Suppressor macrophage treated with lipopolysaccharide for 1 hour (primary cell): ENCODE results near the gene MSH5.
"Not testable (repeated sequence)": the region's sequence is repeated elsewhere in the genome, so short reads cannot be mapped to it uniquely, and the experiment has no call there.

Source experiments
- DNase-seq, 3 donors: peaks; one replicate each; pipeline ENCODE4 v3.0.0-alpha.2; 2020 to 2022

The MSH5 gene

GRCh38 chr6:31739639-31740396 is at the start of gene MSH5:
TSS of gene MSH5 (plus strand) at chr6:31740005. CDS start at chr6:31740467, 462 bp downstream.
- peak; percentile 99 for DNase-seq

DNA sequence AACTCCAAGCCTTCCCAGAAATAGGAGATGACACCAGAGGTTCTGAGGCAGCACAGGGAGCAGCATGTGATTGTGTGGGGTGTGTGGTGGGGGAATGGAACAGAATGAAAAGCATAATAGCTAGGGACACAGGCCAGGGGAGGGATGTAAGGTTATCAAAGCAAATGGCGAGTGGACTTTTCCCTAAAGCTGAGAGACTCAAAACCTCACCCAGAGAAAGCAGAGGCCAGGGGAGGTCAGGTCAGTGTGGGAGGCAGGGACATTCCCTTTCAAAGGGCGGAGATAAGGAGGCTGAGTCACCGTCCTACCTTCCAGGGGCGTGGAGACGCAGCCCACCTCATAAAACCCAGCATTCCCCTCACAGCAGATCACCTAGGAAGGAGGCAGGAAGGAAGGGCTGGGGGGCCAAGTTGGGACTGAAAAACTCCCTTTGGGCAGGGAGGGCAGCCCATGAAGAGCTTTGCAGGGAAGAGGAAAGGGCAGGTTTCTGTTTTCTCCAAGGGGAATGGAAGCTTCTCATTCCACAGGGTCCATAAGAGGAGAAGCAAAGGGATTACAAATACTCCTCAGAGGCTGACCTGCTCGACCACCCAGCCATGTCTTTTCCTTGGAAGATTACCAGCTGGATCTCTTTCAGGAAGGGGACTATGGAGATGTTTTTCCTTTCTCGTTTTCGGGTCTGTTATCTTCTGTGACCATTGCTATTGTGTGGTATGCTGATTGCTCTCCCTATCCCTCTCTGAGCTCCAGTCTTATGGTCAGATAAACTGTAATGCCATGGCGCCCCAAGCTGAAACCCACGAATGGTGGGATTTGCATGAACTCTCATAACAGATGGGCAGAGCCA is 49.4 kb upstream of the MSH5 start:
- peak in 2 of 3 donors; percentile 25 to 27 for DNase-seq

DNA sequence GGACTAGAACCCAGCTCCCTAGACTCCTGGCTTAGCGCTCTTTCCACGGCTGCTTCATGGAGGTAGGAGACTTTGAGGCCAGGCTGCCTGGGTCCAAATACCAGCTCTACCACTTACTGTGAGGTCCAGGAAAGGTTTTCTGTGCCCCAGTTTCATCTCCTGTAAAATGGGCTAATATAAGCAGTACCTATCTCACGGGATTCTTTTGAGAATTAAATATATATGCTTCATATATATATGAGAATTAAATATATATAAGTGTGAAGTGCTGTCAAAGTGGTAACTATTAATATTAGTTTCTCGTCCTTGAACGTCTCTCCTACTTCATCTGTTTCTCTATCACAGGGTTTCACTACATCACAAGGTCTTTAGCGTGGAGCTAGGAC is 48.7 kb upstream of the MSH5 start:
- no peak for DNase-seq

DNA sequence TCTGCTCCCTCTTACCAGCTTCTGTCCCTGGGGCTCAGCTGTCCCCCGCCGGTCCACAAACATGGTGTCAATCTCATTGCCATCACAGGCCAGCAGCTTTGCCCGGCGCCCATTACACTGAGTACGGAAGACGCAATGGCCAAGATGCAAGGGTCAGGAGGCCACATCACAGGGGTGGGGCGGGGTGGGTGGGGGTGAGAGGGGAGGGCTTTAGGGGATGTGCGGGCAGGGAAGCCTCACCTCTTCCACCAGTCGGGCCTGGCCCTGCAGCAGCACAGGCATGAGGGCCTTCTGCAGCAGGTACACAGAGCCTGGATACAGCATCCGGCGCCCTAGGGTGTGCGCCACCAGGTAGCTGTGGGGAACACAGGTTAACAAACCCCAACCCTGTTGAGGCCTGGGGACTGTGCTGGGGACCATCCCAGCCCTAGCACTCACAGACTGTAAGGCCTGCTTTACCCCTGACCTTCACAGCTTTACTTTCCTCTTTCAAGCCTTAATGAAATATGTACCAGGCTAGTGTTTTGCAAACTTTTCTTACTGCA is 48.2 kb upstream of the MSH5 start:
- no peak for DNase-seq

DNA sequence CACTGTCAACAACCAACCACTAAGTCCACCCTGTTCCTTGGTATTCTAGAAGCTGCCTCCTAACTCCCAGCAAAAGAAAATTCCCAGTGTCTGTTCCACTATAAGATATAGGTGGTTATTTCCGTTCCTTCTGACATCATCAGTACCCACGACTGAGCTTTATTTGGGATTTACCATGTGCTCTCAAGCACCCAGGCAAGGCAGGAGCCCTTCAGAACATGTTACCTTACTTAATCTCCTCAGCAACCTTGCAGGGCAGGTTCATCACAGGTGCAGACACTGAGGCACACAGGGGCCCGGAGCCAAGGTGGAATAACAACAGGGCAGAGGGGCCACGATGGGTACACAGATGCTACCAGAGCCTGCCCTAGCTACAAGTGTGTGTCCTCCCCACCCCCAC is 47.5 kb upstream of the MSH5 start:
- no peak for DNase-seq

- DNase-seq: no peak
These were observed 46.9 kb upstream of the MSH5 start for GRCh38 chr6:31692886-31693285.

GRCh38 chr6:31693535-31693934 is 46.3 kb upstream of the MSH5 start:
- no peak for DNase-seq

- DNase-seq: peak; percentile 18 to 41 (median 32)
These were observed 42.2 kb upstream of the MSH5 start for GRCh38 chr6:31697555-31697954.

DNA sequence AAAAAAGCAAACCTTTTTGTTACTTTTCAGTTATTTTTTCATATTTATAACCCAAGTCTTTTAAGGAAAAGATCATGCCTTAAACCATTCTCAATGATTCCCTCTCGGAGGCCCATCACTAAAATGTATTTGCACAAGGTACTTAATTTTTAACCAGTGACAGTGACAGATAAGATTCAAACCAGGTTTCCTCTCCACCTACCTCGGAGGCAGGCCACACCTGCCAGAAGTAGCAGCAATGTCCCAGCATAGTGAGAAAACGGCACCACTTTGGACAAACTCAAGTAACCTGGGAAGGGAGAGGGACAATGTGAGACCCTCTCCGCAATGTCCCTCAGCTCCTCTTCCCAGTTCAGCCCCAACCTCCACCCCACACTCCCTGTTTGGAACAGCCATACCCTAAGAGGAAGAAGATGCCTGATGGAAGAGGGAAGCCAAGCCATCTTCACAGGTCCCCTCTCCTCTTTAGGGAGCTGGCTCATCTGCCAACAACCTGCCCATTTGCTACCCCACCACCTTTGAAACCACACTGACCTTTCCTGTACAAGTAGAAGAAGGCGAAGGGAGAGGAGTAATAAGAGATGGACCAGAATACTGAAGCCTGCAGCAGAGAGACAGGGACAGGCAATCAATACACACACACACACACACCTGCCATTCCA is 38.9 kb upstream of the MSH5 start:
- no peak for DNase-seq

DNA sequence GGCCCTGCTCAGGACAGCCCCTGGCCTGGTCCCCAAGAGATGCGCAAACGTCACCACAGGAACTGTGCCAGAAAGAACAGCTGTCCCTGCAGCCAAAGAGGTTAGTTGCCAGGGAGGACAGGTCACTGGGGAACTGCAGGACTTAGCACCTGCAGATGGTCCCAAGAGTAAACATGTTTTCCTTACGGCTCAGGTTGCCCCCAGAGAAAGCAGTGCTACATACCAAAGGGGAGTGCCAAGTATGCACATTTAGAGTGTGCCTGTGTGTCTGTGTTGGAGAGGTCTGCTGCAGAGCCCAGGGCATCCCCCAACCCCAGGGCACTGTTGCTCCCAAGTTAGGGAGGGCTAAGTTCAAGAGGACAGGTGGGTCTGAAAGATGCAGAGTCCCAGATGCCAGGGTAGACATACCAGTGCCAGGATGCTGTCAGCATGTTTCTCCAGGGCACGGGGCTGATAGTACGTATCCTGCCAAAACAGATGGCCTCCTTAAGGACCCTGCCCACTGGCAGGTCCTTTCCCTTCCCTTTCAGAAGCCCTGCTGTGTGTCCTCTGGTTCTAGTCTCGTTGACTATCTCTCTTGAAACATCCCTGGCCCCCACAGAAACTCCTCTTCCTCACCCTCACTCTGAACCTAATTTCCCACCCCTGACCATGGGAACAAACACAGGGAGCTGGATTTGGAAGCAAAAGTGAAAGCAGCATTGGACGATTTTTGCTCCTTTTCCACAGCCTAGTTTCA is 38.0 kb upstream of the MSH5 start:
- DNase-seq: peak; percentile 25 to 46 (median 42)

DNA sequence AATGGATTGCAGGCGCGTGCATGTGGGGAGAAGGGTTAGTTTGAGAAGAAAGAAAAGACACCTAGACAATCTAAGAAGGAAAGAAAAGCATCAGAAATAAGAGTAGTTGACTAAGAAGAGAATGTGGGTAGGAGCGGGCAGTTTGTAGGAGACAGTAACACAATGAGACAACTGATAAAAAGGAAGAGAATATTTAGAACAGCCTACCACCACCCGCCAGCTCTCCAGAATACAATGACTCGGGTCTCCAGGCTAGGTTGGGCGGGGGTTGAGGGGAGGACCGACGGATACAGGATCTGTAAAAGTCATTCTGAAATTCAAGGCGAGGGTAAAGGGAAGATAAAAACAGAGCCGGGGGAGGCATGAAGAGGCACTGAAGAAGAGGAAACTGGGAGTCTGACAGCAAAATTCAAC is 37.4 kb upstream of the MSH5 start:
- no peak for DNase-seq

DNA sequence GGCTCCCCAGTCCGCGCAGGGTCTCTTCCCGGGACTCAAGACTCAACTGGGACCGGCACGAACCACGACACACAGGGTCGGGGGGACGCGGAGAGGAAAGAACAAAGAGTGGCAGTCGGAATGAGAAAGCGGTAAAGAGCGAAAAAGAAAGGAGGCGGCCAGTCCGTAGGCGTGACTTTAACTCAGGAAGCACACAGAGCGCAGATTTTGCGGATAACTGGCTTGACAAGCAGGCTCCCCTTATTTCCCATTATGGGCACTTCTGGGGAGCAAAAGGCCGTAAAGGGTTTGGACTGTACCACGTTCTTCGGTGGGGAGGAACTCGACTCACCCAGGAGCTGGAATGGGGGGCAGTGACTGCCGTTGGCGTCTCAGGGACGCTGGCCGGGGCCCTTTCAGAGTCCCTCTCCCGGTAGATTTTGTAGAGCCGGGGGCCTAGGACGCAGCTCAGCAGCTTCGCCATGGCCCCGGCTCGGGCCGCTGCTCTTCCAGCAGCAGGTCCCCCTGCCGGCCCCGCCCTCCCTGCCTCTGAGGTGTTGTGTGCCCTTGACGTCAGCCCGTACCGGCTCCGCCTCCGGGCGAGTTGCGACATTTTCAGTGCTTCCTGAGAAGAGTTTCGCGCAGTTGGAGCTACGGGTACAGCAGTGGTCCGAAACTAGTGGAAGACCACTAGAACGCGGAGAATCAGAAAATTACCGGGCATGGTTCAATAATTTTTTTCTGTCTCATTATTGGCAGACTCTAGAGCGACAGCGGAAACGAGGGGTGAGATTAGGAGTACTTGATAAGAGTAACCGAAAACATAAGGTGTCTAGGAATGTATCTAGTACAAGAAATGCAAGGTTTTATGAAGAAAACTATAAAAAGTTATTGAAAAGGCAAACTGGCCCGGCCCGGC is 36.7 kb upstream of the MSH5 start, which contains the start of gene ABHD16A:
TSS of gene ABHD16A (minus strand) at position 506 of the 898 bp plus-strand sequence. CDS start at position 463, 43 bp downstream.
- DNase-seq: peak; percentile 99

DNA sequence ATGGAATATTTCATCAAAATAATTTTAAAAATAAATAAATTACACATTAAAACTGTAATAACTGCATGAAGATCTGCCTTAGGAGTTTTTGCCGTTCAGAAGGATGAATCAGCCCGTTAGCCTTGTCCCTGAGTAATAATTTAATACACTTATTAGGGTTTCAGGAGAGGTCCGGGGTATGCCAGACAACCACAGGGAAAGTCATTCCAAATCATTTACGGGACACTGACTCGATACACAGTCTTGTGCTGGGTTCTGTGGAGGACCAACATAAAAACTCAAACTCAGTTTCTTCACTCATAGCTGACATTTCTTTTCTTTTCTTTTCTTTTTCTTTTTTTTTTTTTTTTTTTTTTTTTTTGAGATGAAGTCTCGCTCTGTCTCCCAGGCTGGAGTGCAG is 33.9 kb upstream of the MSH5 start:
- DNase-seq: no peak

DNA sequence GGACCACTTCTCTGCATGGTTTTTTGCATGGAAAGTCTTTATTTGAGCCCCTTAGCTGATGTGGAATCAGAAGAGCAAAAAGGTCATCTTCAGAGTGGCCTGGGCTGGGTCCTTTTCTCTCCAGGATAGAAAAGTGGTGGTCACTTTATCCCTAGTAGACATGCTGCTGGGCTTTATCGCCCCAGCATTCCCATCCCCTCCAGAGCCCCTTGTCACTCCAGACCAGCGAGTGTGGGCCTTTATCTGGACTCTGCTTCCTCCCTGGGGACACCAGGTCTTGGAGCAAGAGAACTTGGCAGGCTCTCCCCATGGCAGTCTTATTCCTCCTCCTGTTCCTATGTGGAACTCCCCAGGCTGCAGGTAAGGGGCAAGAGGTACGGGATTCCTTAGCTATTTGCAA is 33.2 kb upstream of the MSH5 start, which contains the start of gene LY6G6F:
TSS of gene LY6G6F (plus strand) at position 268 of the 400 bp plus-strand sequence. CDS start at position 309, 41 bp downstream.
- no peak for DNase-seq

DNA sequence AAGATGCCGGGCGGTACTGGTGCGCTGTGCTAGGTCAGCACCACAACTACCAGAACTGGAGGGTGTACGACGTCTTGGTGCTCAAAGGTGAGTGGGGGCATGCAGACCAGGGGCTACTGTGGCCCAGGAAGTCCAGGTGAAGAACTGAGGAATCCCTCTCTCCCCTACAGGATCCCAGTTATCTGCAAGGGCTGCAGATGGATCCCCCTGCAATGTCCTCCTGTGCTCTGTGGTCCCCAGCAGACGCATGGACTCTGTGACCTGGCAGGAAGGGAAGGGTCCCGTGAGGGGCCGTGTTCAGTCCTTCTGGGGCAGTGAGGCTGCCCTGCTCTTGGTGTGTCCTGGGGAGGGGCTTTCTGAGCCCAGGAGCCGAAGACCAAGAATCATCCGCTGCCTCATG is 32.1 kb upstream of the MSH5 start:
- no peak for DNase-seq

DNA sequence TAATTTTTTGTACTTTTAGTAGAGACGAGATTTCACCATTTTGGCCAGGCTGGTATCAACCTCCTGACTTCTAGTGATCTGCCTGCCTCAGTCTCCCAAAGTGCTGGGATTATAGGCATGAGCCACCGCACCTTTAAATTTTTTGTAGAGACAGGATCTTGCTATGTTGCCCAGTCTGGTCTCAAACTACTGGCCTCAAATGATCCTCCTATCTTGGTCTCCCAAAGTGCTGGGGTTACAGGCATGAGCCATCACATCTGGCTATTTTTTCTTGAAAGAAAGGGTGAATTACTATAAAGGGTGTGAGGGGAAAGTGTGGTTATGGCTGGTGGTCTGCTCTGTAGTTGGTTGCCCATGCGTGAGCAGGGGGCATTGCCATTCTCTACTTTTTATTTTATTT is 31.6 kb upstream of the MSH5 start:
- no peak for DNase-seq

DNA sequence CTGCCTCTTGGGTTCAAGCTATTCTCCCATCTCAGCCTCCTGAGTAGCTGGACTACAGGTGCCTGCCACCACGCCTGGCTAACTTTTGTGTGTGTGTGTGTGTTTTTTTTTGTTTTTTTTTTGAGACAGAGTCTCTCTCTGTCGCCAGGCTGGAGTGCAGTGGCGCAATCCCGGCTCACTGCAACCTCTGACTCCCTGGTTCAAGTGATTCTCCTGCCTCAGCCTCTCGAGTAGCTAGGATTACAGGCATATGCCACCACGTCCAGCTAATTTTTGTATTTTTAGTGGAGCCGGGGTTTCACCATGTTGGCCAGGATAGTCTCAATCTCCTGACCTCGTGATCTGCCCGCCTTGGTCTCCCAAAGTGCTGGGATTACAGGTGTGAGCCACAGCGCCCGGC is 30.6 kb upstream of the MSH5 start:
- not testable (repeated sequence) for DNase-seq

DNA sequence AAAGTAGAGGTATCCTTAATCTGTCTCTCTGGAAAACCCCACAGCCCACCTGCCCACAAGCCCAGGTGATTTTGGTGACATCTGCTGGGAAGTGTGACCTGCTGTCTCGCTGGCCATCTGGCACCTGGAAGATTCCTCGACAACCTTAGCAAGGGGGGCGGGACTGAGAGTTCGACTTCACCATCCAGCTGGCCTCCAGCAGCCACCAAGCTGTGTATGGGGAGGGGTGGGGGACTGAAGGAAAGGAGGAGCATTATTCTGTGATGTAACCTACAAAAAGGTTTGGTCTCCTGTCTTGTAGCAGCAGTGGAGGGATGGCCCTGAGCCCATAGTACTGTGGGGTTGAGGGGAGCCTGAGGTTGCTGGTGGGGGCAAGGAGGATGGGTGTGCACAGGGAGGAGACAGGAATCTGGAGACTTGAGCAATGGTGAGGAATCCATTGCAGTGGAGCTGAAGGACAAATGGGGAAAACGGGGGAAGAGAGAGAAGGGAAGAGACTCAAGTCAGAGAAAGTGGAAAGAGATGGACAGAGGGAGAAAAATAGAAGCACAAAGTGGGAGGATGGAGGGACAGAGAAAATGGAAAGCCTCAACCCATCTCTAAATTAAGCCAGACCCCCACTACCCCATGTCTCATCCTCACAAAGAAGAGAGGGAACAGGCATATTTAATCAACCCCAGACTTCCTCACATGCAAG is 29.1 kb upstream of the MSH5 start:
- DNase-seq: no peak

DNA sequence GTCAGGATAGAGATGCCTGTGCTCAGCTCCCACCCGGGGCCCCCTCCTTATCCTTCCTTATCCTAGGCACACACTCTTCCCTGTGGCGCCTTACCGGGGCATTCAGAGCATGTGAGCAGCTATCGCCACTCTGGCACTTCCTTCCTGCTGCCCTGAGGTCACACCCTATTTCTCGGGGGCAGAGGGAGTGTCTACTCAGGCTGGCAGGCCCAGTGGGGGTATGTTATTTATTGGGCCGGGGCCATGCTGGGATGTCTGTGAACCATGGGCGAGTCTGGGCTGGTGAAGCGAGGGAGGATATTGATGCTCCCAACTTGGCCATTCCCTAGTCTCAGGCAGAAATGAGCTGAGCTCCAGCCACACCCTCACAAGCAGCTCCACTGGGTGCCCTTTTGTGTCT is 28.6 kb upstream of the MSH5 start:
- peak; percentile 34 to 46 (median 36) for DNase-seq

- peak; percentile 41 to 53 (median 45) for DNase-seq
These were observed 27.5 kb upstream of the MSH5 start for GRCh38 chr6:31712296-31712695.

GRCh38 chr6:31713465-31713864 is 26.3 kb upstream of the MSH5 start:
- no peak for DNase-seq
